ENCODE measurements around the gene UCN.

DNA sequence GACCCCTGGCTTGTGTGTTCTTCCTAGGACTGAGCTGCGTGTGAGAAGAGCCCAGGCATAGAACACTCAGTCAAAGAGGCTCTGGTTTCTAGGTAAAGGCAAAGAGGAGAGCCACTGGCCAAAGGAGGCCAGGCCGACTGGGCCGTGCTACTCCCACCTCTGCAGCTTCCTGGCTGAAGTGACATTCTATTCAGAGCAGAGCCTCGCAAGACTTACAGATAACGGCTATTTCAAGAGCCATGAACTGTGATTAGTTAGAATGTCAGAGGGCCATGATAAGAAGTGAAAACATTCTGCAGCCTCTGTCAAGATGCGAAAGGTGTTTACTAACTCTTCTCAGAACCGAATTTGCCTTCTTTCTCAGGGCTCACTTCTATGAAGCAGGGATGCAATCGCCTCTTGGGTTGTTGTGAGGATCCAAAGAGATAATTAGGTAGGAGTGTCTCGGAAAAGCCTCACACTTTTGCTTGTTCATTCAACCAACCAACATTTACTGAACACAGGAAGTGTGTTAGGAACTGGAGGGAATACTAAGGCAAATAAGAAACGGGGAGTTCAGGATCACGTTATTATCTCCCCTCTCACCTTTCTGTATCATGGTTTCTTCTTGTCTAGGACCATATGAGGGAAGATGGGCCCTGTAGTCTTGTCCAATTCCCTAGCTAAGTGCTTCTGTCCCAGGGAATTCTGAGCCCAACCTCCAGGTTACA lies 36.5 kb downstream of the UCN start:
- TF ChIP-seq CTCF (conservative IDR thresholded peaks at IDR 0.05) (no peak), EZH2 (IDR thresholded peaks at IDR 0.05; ENCODE audit: low read depth) (no peak)

All from PC-9 (cell line).